ENCODE data around the gene COX7A1. TPM values are rescaled to one million over a fixed set of nuclear protein-coding genes. Genes with fewer than 3 reads are reported as not detected.
"Not testable (repeated sequence)": the region's sequence is repeated elsewhere in the genome, so short reads cannot be mapped to it uniquely, and the experiment has no call there.

COX7A1 gene
- total RNA-seq, 1 experiment from 2014 or later, result 6.1 TPM

DNA sequence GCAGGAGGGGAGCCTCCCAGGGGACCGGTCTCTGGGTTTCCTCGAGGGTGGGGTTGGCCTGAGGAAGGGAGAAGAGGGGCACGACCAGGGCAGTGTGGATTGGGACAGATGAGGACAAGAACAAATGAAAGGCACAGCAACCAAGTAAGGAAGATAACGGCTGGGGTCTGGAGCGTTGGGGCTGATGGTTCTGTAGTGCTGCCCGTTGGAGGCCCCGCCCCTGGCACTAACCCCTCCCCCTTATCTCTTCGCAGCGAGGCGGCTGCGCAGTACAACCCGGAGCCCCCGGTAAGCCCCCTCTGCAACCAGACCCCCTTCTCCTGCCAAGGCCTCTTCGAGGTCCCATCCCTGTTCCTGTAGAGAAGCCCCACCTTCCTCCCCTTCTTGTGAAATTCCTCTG, 10.2 kb downstream of the COX7A1 start:
- no peak for DNase-seq (ENCODE audit: low read depth)

- peak; percentile 78 for DNase-seq (ENCODE audit: low read depth)
Measured at GRCh38 chr19:36141039-36141927, 11.0 kb downstream of the COX7A1 start.

DNA sequence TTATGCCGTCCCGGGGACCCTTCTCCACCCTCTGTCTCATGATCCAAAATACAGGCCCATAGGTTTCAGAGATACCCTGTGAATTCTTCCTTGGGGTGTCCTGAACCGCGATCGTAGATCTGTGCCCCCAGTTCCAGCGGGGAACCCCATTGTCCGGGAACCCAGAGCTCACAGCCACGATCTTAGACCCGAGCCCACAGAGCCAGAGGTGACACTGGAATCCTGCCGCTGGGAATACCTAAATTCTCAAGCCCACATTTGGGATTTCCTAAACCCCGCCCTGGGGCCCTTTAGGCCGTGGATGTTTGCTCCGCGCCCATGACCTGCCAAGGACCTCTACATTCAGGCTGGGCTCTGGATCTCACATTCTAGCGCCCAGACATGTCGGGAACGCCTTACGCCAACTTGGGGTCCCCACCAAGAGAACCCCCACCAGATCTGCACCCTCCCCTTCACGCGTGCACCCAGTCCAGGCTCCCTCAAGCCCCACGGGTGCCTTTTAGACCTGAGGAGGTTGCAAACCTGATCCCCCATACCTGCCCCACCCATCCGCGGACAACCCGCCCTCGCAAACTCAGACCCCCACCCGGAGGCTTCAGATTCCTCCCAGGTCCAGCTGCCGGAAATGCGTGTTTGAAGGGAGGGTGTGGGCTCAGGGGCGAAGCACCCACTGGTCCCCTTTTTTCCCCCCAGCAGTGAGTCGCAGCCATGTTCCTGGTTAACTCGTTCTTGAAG, 11.8 kb downstream of the COX7A1 start:
- DNase-seq (ENCODE audit: low read depth), result peak; percentile 62

DNA sequence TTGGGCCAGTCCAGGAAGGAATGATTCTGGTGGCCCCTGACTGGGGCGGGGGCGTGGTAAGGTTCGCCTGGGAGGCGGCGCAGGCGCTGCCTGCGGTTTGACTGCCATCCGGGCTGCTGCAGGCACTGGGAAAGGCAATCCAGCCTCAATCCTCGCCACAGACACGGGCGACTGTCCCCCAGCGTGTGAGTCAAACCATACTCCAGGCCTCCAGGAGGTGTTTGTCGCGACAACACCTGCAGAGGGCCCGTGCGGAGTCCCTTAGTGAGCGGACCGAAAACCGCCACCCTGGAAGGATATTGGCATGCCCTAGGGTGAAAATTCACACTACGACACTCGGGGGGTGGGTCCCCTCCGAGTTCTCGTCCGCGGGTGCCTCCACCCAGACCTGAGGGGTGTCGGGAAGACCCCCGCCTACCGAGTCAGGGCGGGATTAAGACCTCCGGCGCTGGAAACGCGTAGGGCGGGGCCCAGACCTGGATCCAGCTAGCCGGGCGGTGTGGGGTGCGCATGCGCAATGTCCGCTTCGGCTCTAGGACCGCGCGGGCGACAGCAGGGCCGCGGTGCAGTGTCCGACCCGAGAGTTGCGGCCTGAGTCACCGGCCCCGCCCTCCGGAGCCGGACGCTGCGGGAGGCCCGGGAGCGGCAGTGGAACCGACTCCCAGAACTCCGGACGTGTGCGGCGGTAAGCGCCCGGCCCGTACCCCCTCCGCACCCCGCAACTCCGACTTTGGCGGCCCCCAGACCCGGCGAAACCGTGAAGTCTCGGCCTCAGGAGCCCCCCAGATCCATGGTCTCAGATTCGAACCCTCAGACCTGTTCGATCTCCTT, 12.6 kb downstream of the COX7A1 start, which contains the start of gene CAPNS1:
Gene CAPNS1 (plus strand): TSS at position 594 of the 831 bp plus-strand sequence. CDS start 946 bp downstream, outside the sequence.
- DNase-seq (ENCODE audit: low read depth), result peak; percentile 96

- DNase-seq (ENCODE audit: low read depth), result no peak
Measured at GRCh38 chr19:36139120-36139472, 13.2 kb downstream of the COX7A1 start.

GRCh38 chr19:36136964-36137686, 15.1 kb downstream of the COX7A1 start:
- peak; percentile 95 for DNase-seq (ENCODE audit: low read depth)

- DNase-seq (ENCODE audit: low read depth), result not testable (repeated sequence)
Measured at GRCh38 chr19:36134867-36135266, 17.4 kb downstream of the COX7A1 start.

DNA sequence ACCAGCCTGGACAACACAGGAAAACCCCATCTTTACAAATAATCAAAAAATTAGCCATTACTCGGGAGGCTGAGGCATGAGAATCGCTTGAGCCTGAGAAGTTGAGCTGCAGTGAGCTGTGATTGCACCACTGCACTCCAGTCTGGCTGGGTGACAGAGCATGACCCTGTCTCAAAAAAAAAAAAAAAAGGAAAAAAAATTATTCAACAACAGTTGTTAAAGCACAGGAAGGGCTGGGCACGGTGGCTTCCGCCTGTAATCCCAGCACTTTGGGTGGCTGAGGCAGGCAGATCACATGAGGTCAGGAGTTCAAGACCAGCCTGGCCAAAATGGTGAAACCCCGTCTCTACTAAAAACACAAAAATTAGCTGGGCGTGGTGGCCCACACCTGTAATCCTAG, 21.0 kb downstream of the COX7A1 start:
- DNase-seq (ENCODE audit: low read depth), result not testable (repeated sequence)

- DNase-seq (ENCODE audit: low read depth), result peak; percentile 16
Measured at GRCh38 chr19:36128392-36128736, 23.9 kb downstream of the COX7A1 start.

GRCh38 chr19:36125557-36125956, 26.7 kb downstream of the COX7A1 start:
- no peak for DNase-seq (ENCODE audit: low read depth)

DNA sequence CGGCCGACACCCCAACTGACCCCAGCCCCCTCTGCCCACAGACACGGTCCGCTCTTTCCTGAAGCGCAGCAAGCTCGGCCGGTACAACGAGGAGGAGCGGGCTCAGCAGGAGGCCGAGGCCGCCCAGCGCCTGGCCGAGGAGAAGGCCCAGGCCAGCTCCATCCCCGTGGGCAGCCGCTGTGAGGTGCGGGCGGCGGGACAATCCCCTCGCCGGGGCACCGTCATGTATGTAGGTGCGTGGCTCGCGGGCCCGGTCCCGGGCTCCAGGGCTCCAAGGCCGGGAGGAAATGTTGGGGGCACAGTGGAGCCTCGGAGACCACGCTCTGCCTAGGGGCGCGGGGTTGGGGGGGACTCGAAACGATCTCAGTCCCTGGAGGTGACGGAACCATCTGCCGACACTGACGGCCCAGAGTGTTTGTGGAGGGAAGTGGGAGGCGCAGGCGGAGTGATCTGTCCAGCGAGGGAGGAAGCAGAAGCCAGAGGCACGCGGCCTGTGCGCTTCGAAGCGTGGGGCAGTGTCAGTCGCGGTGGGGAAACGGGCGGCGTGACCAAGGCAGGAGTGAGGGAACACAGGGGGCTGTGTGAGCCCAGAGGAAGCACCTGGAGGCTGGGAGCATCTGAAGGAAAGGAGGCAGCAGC, 30.6 kb downstream of the COX7A1 start:
- DNase-seq (ENCODE audit: low read depth), result no peak

DNA sequence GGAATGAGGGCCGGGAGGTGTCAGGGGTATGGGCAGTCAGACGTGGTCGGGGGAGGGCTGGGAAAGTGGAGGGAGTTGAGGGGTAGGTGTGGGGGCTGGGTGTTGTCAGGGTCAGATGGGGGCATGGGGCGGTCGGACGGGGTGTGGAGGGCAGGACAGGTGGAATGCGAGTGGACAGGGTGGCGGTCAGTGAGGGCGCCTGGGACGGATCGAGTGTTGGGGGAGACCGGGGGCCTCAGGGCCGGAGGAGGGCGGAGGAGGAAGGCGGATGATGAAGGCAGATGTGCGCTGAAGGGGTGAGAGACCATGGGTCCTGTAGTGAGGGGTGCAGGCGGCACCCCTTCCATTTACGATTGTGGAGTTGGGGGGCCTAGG, 31.3 kb downstream of the COX7A1 start:
- no peak for DNase-seq (ENCODE audit: low read depth)

- DNase-seq (ENCODE audit: low read depth), result no peak
Measured at GRCh38 chr19:36120092-36120983, 31.9 kb downstream of the COX7A1 start.

DNA sequence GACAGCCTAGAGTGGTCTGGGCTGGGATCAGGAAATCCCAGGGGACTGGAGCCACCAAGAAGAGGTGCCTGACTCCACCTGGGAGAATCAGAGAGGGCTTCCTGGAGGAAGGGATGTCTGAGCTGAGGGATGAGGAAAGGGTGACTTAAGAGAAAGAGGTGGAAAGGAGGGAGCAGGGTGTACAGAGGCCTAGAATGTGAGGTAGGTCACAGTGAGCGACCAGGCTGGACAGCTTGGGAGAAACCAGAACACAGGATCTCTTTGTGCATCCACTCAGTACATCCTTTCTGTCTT, 36.0 kb downstream of the COX7A1 start:
- no peak for DNase-seq (ENCODE audit: low read depth)

GRCh38 chr19:36115453-36116343, 36.5 kb downstream of the COX7A1 start, which contains the start of gene TBCB:
Gene TBCB, plus strand, starts transcription at chr19:36115468. Its CDS starts 93 bp downstream, at chr19:36115561.
- DNase-seq (ENCODE audit: low read depth), result no peak

DNA sequence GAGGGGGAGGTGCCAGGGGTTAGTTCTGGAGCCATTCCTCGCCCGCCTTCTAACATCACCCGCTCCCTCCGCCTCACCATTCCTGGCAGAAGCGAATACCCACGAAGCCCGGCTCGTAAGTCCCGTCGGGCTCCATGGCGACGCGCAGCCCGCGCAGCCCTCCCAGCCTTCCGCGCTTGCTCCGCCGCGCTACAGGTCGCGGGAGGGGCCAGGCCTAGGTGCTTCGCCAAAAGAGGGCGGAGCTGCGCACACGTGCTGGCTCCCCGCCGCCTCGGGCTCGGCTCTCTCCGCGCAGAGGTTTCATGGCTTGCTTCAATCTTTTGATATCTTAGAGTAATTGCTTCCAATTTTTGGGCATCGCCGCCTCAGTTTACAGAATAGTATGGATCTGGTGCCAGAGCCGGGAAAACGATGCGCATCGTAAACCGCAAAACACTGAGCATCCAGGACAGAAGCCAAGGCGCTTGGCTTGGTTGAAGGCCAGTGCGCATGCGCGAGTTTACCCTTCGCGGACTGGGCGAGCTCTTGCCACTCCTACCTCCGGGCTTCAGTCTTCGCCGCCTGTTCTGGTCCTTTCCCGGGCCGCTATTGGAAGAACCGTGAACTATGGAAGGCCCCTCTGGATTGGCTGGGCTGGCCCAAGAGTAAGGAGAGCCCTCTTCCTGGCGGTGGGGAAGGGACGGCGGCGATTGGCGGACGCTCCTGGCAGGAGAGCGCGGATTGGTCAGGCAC, 37.4 kb downstream of the COX7A1 start, which contains the start of gene POLR2I:
Gene POLR2I (minus strand): TSS at position 155 of the 732 bp plus-strand sequence. CDS start 19 bp downstream, at position 136.
- DNase-seq (ENCODE audit: low read depth), result peak; percentile 100

DNA sequence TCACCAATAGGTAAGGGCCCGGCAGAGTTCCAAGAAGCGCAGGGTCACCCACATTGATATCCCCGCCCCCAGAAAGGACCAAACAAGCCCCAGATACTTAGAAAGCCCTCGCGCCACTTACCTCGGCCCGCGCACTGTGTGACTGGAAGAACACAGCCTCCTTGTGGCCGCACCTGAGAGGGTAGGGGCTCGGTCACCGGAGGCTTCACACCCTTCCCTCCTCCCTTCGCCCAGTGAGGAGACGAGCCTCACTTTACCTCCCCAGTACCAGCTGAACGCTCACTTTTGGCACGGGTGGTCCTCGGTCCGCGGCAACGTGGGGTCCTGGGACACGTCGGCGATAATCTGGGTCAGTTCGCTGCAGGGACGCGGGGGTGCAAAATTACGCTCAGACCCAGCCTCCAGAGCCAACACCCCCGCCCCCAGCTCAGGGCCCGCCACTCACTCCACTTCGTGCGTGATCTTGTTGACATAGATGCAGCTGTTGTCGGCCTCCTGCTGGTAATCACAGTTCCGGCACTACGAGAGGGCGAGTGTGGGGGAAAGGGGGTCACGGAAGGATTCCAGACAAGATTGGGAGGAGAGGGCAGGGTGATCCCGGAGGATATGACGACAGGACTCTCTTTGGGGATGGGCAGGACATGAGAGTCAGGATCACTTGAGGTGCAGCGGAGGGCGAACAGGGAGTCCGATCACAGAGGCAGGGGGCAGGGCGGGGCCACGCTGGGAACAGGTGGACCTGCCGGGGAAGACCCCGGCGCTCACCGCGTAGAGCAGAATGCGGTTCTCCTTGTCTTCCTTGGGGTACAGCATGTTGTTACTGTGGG, 38.1 kb downstream of the COX7A1 start:
- peak; percentile 44 for DNase-seq (ENCODE audit: low read depth)
